GM12878 (cell line): Measurements from ENCODE around the gene PALS1.

Experiments
- EZH2 ChIP-seq: IDR thresholded peaks from 2 replicates; pipeline ENCODE4 v1.6.1; 2012; ENCODE audit warnings: low read depth, mild to moderate bottlenecking, control low read depth, inconsistent platforms, low read length, borderline replicate concordance; ENCODE audit not compliant: control insufficient read depth
- SREBF2 ChIP-seq: IDR thresholded peaks from 2 replicates; pipeline ENCODE4 v1.6.1; 2012; ENCODE audit warnings: mild to moderate bottlenecking, low read length
- TF ChIP-seq, protein P1 (sequence below): fragments of 450-650 bp; formaldehyde crosslinking; IDR thresholded peaks from 2 replicates; pipeline ENCODE4 v1.4.0; 2022; ENCODE audit warnings: mild to moderate bottlenecking, moderate library complexity
- TF ChIP-seq, protein P2 (sequence below), 3 experiments: IDR thresholded peaks in 2 of 3; conservative IDR thresholded peaks in 1 of 3; 2 replicates each; pipeline ENCODE4 v1.5.1; 2011; ENCODE audit warnings: low read depth in 3 of 3, low read length in 3 of 3, mild to moderate bottlenecking in 3 of 3, control low read depth in 2 of 3, moderate library complexity in 2 of 3, inconsistent platforms in 1 of 3, mixed read lengths in 1 of 3; ENCODE audit not compliant: control insufficient read depth in 2 of 3, insufficient read depth in 1 of 3; ENCODE audit errors: extremely low read depth in 1 of 3

DNA sequence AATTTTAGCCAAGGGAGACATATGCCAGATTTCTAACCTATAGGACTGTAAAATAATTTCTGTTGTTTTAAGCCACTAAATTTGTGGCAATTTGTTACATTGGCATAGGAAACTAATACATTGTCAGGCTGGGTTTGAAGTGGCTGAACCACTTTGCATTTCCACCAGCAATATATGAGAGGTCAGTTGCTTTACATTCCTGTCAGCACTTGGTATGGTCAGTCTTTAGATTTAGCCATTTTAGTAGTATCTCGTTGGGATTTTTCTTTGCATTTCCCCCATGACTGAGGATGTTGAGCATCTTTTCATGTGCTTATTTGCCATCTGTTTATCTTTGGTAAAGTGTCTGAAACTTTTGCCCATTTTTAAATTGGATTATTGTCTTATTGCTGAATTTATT lies 3.9 kb downstream of the PALS1 start:
- TF ChIP-seq EZH2 (no peak), SREBF2 (no peak)
- TF ChIP-seq, protein P1, sequence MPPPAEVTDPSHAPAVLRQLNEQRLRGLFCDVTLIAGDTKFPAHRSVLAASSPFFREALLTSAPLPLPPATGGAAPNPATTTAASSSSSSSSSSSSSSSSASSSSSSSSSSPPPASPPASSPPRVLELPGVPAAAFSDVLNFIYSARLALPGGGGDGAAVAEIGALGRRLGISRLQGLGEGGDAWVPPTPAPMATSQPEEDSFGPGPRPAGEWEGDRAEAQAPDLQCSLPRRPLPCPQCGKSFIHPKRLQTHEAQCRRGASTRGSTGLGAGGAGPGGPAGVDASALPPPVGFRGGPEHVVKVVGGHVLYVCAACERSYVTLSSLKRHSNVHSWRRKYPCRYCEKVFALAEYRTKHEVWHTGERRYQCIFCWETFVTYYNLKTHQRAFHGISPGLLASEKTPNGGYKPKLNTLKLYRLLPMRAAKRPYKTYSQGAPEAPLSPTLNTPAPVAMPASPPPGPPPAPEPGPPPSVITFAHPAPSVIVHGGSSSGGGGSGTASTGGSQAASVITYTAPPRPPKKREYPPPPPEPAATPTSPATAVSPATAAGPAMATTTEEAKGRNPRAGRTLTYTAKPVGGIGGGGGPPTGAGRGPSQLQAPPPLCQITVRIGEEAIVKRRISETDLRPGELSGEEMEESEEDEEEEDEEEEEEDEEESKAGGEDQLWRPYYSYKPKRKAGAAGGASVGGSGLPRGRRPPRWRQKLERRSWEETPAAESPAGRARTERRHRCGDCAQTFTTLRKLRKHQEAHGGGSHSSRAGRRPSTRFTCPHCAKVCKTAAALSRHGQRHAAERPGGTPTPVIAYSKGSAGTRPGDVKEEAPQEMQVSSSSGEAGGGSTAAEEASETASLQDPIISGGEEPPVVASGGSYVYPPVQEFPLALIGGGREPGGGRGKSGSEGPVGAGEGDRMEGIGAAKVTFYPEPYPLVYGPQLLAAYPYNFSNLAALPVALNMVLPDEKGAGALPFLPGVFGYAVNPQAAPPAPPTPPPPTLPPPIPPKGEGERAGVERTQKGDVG (CRISPR knock-in tag), result no peak
- TF ChIP-seq, protein P2, sequence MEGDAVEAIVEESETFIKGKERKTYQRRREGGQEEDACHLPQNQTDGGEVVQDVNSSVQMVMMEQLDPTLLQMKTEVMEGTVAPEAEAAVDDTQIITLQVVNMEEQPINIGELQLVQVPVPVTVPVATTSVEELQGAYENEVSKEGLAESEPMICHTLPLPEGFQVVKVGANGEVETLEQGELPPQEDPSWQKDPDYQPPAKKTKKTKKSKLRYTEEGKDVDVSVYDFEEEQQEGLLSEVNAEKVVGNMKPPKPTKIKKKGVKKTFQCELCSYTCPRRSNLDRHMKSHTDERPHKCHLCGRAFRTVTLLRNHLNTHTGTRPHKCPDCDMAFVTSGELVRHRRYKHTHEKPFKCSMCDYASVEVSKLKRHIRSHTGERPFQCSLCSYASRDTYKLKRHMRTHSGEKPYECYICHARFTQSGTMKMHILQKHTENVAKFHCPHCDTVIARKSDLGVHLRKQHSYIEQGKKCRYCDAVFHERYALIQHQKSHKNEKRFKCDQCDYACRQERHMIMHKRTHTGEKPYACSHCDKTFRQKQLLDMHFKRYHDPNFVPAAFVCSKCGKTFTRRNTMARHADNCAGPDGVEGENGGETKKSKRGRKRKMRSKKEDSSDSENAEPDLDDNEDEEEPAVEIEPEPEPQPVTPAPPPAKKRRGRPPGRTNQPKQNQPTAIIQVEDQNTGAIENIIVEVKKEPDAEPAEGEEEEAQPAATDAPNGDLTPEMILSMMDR (IDR thresholded peaks at IDR 0.05 in 2 of 3, conservative IDR thresholded peaks at IDR 0.05 in 1 of 3; ENCODE audit: control insufficient read depth in 2 of 3, extremely low read depth in 1 of 3, insufficient read depth in 1 of 3, low read depth in 3 of 3, low read length in 3 of 3), result no peak
